GM12878 (cell line): ENCODE data around the gene COL4A2. TPM values are rescaled to one million over a fixed set of nuclear protein-coding genes. Genes with fewer than 3 reads are reported as not detected.

Experiments
- ATAC-seq: fragments of 200-7000 bp; cut with Tn5 transposase; 3 replicates; pipeline ENCODE4 v1.9.1; 2020; ENCODE audit warnings: mild to moderate bottlenecking, moderate library complexity
- BruUV-seq: library from RNA; stranded (reverse); fragments of 400-500 nt; replicated peaks from 2 replicates; lab custom pipeline; 2021; lab: Mats Ljungman, UMichigan
- CTCF ChIA-PET: fragments of 300-600 bp; sonication (Branson Sonifier 250); formaldehyde crosslinking; extraction: SDS; loops from one replicate; lab custom pipeline; 2021; ENCODE audit warnings: inconsistent platforms; lab: Yijun Ruan, JAX
- POLR2A ChIA-PET: fragments of 350-600 bp; formaldehyde crosslinking; extraction: SDS; loops from one replicate; lab custom pipeline; 2021; ENCODE audit warnings: inconsistent platforms; lab: Charles Lee
- RAD21 ChIA-PET: fragments of 300-600 bp; sonication (Branson Sonifier 250); formaldehyde crosslinking; loops from one replicate; lab custom pipeline; 2023; ENCODE audit warnings: antibody characterized with exemption; ENCODE audit not compliant: unreplicated experiment; lab: Charles Lee
- SMC1A ChIA-PET: fragments of 300-600 bp; sonication (Branson Sonifier 250); formaldehyde crosslinking; loops from one replicate; lab custom pipeline; 2023; ENCODE audit not compliant: unreplicated experiment, uncharacterized antibody; lab: Charles Lee
- DNase-seq: peaks from one replicate; pipeline ENCODE4 v3.0.0-alpha.2; 2011; ENCODE audit warnings: low read depth, low spot score
- FAIRE-seq: peaks from 3 replicates; lab custom pipeline; 2011; peaks lifted over from hg19 to GRCh38; lab: Jason Lieb, UNC
- H2AFZ ChIP-seq: 2 replicates; pipeline ENCODE4 v1.6.0; 2011; ENCODE audit warnings: low read depth, low read length, control low read depth; ENCODE audit not compliant: control insufficient read depth
- H3K27ac ChIP-seq: 2 replicates; pipeline ENCODE4 v1.5.1; 2011; ENCODE audit warnings: control low read depth; ENCODE audit not compliant: control insufficient read depth, insufficient read depth
- H3K27me3 ChIP-seq, 2 experiments: replicated peaks in 1 of 2; 2 replicates each; pipeline versions ENCODE4 v1.6.0 to v1.6.1; 2011; ENCODE audit warnings: low read length in 1 of 2; ENCODE audit not compliant: control insufficient read depth in 2 of 2, insufficient read depth in 2 of 2
- H3K36me3 ChIP-seq, 2 experiments: 2 replicates each; pipeline ENCODE4 v1.5.1; 2011; ENCODE audit warnings: low read length in 1 of 2; ENCODE audit not compliant: control insufficient read depth in 2 of 2, insufficient read depth in 2 of 2
- H3K4me1 ChIP-seq: 2 replicates; pipeline ENCODE4 v1.6.1; 2011; ENCODE audit warnings: mild to moderate bottlenecking, low read length, moderate library complexity, mixed read lengths; ENCODE audit not compliant: control insufficient read depth, insufficient read depth
- H3K4me2 ChIP-seq: 2 replicates; pipeline ENCODE4 v1.6.0; 2011; ENCODE audit warnings: control low read depth; ENCODE audit not compliant: control insufficient read depth, insufficient read depth
- H3K4me3 ChIP-seq: fragments of 200-600 bp; sonication (generic); 2 replicates; pipeline ENCODE4 v1.5.1; 2016
- H3K79me2 ChIP-seq: 2 replicates; pipeline ENCODE4 v1.6.0; 2011; ENCODE audit warnings: low read length; ENCODE audit not compliant: control insufficient read depth, insufficient read depth
- H3K9ac ChIP-seq: 2 replicates; pipeline ENCODE4 v1.8.0; 2011; ENCODE audit warnings: low read length, control low read depth, mixed read lengths; ENCODE audit not compliant: control insufficient read depth, insufficient read depth
- H3K9me3 ChIP-seq: replicated peaks from 3 replicates; pipeline ENCODE4 v1.5.1; 2011; ENCODE audit warnings: mild to moderate bottlenecking, low read length; ENCODE audit not compliant: control insufficient read depth, insufficient read depth
- H4K20me1 ChIP-seq: 2 replicates; pipeline ENCODE4 v1.6.0; 2011; ENCODE audit not compliant: control insufficient read depth, insufficient read depth
- SKIL ChIP-seq: fragments of 450-650 bp; IDR thresholded peaks from 2 replicates; pipeline ENCODE4 v1.6.1; 2017; ENCODE audit warnings: mild to moderate bottlenecking, low read depth, inconsistent platforms; ENCODE audit not compliant: poor library complexity, severe bottlenecking
- SREBF2 ChIP-seq: IDR thresholded peaks from 2 replicates; pipeline ENCODE4 v1.6.1; 2012; ENCODE audit warnings: mild to moderate bottlenecking, low read length
- ZNF217 ChIP-seq: fragments of 450-650 bp; IDR thresholded peaks from 2 replicates; pipeline ENCODE4 v1.6.1; 2017; ENCODE audit warnings: antibody characterized with exemption, mild to moderate bottlenecking
- WGBS: methylation state at CpG from one replicate; pipeline ENCODE4 v1.1.6; 2016; ENCODE audit warnings: low lambda C conversion rate; ENCODE audit not compliant: insufficient replicate concordance, insufficient coverage; ENCODE audit errors: missing lambda C conversion rate; 5-methylcytosine and 5-hydroxymethylcytosine counted together
- in situ Hi-C: fragments of 300-500 bp; cut with MboI; formaldehyde crosslinking; loops from 9 replicates; pipeline ENCODE4 v1.14.3; 2018; ENCODE audit warnings: mixed read lengths
- intact Hi-C: fragments of 100-400 bp; cut with micrococcal nuclease; formaldehyde crosslinking; loops from one replicate; pipeline ENCODE4 v1.14.2; 2022; ENCODE audit not compliant: unreplicated experiment
- polyA plus RNA-seq, 11 experiments: library from polyadenylated mRNA; depleted of rRNA in 4 of 11; unstranded in 6 of 11; stranded (reverse) in 5 of 11; fragments of >200 nt; fragmentation: Nextera tagmentation in 4 of 11; fragmentation: Illumina TruSeq in 1 of 11; extraction: Ambion mirVana in 4 of 11; extraction: Trizol in 1 of 11; gene quantifications; 1 replicate in 1 of 11; 2 replicates in 10 of 11; pipeline versions ENCODE4 v1.2.1 to v1.2.3, GENCODE V29; 2011 to 2016; ENCODE audit warnings: inconsistent platforms in 2 of 11, missing spikeins in 2 of 11, low read depth in 1 of 11
- total RNA-seq, 4 experiments: library from RNA; depleted of rRNA in 3 of 4; stranded (reverse); fragments of >200 nt in 3 of 4; fragmentation: Illumina TruSeq in 1 of 4; extraction: Trizol in 1 of 4; gene quantifications; 2 replicates each; pipeline versions ENCODE4 v1.2.1 to v1.2.3, GENCODE V29; 2013 to 2021
- TF ChIP-seq, protein P1 (sequence below): fragments of 450-650 bp; IDR thresholded peaks from 2 replicates; pipeline ENCODE4 v1.6.1; 2016; ENCODE audit warnings: mild to moderate bottlenecking

The COL4A2 gene
- total and polyA plus RNA-seq, 10 of the 15 experiments (the other 5 are each of a cell fraction or from before 2014, with no cell fraction given), result 0.16 to 1.6 (median 0.62) TPM; not detected in 3

DNA sequence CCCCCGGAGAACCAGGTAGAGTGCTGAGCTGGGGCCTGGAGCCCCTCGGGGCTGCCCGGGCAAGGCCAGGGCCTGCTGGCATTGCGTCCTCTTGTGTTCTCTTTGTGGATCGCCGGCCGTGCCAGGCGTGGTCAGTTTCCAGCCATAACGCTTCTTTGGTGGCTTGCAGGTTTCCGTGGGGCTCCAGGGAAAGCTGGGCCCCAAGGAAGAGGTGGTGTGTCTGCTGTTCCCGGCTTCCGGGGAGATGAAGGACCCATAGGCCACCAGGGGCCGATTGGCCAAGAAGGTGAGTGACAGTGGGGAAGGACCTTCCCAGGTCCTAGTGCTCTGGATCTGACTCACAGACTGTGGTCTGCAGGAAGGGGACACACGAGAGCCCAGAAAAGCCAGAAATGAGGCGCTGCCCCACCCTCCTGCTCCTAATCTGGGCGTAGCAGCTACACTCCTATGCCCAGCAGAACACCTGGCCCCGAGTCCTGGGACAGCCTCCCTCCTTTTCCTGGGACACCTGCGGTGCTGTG lies 197.0 kb downstream of the COL4A2 start:
- Histone ChIP-seq H3K36me3 (no peaks in the 10 kb centered on the region), H3K9me3 (peaks cover 2% of the 10 kb centered on the region; the same call in 1 of the 3 replicates), H3K79me2 (no peaks in the 10 kb centered on the region), H3K4me1 (no peaks in the 10 kb centered on the region; the same call in 1 of the 2 replicates), H3K4me2 (no peak overlapping the region), H3K4me3 (no peak overlapping the region), H4K20me1 (no peaks in the 10 kb centered on the region), H2AFZ (no peak overlapping the region), H3K27ac (no peak overlapping the region), H3K9ac (no peak overlapping the region), H3K27me3 (no peaks in the 10 kb centered on the region)
- in situ Hi-C loops (no loop called here), intact Hi-C loops (no loop called here)
- no TSS peak for BruUV-seq
- ATAC-seq (no peak), FAIRE-seq (no peak), DNase-seq (no peak)
- POLR2A ChIA-PET, result no interaction called here
- CTCF ChIA-PET, result interaction anchor here (1.4 kb wide), 1 partner anchor 48 kb away, joined by 4 read pairs; no protein-coding TSS in a partner anchor
- WGBS, result 20% methylated on average over 17 of the region's 18 CpGs
- RAD21 ChIA-PET, result no interaction called here
- TF ChIP-seq SREBF2 (no peak), SKIL (no peak), ZNF217 (no peak)
- TF ChIP-seq, protein P1, sequence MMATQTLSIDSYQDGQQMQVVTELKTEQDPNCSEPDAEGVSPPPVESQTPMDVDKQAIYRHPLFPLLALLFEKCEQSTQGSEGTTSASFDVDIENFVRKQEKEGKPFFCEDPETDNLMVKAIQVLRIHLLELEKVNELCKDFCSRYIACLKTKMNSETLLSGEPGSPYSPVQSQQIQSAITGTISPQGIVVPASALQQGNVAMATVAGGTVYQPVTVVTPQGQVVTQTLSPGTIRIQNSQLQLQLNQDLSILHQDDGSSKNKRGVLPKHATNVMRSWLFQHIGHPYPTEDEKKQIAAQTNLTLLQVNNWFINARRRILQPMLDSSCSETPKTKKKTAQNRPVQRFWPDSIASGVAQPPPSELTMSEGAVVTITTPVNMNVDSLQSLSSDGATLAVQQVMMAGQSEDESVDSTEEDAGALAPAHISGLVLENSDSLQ, result peak; percentile 66
- SMC1A ChIA-PET, result no interaction called here
